ENCODE results near the gene DNAL1.

The DNAL1 gene

GRCh38 chr14:73620268-73620667 lies 24.5 kb upstream of the DNAL1 start:
- ChIA-PET CTCF (no interaction called here), POLR2A (no interaction called here)

More at GRCh38 chr14:73620268-73620667, 24.5 kb upstream of the DNAL1 start:
- no peaks in the 10 kb centered on the region for H3K36me3 ChIP-seq (ENCODE audit: control insufficient read depth in 2 of 2, insufficient read depth in 1 of 2, low read length in 2 of 2)
- H3K4me1 ChIP-seq (ENCODE audit: control insufficient read depth, insufficient read depth, low read length): no peaks in the 10 kb centered on the region
- H3K9me3 ChIP-seq (ENCODE audit: control insufficient read depth, insufficient read depth, low read depth, low read length): no peaks in the 10 kb centered on the region
- no peak overlapping the region for H3K4me3 ChIP-seq (ENCODE audit: low read depth, low read length)
- TF ChIP-seq ZNF518A (tag by site-specific recombination; conservative IDR thresholded peaks at IDR 0.05; ENCODE audit: low read depth): no peak
- no peak for TF ChIP-seq ZSCAN4 (tag by site-specific recombination; IDR thresholded peaks at IDR 0.05)
- TF ChIP-seq SCRT2 (tag by site-specific recombination; IDR thresholded peaks at IDR 0.05): no peak
- TF ChIP-seq REPIN1 (tag by site-specific recombination; IDR thresholded peaks at IDR 0.05; ENCODE audit: low read depth): no peak
- no peak for TF ChIP-seq ZNF10 (tag by site-specific recombination; IDR thresholded peaks at IDR 0.05)
- no peak for TF ChIP-seq ZNF214 (tag by site-specific recombination; IDR thresholded peaks at IDR 0.05; ENCODE audit: borderline replicate concordance)
- TF ChIP-seq ZBTB10 (tag by site-specific recombination; IDR thresholded peaks at IDR 0.05): no peak
- TF ChIP-seq ZXDB (tag by site-specific recombination; IDR thresholded peaks at IDR 0.05): no peak
- no peak for TF ChIP-seq FEZF1 (tag by site-specific recombination; IDR thresholded peaks at IDR 0.05)
- TF ChIP-seq ZNF18 (tag by site-specific recombination; IDR thresholded peaks at IDR 0.05): no peak
- TF ChIP-seq ZNF148 (tag by site-specific recombination; IDR thresholded peaks at IDR 0.05; ENCODE audit: borderline replicate concordance): no peak
- TF ChIP-seq ZNF544 (tag by site-specific recombination; IDR thresholded peaks at IDR 0.05): no peak
- no peak for TF ChIP-seq ZNF449 (tag by site-specific recombination; IDR thresholded peaks at IDR 0.05)
- no peak for TF ChIP-seq PRDM6 (tag by site-specific recombination; IDR thresholded peaks at IDR 0.05)
- no peak overlapping the region for H3K27ac ChIP-seq (ENCODE audit: extremely low read depth, low read depth, low read length)

Data from HEK293 (cell line).